Measurements from ENCODE around the gene BDKRB2.

The BDKRB2 gene

DNA sequence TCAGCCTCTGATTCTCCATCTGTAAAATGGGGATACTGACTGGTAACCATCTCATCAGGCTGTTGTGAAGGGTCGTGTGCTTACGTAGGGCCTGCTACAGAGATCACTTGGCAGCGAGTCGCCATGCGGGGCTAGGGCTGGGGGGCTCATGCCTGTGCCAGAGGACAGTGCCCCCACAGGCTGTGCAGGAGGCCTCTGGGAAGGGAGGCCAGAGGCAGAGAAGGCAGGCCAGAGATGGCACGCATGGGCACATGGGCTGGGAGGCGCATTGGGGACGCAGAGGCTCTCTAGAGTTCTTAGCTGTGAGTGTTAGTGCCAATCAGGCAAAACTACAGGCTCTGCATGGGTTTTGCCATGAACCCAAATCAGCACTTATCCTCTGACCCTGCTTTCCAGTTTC, 3.5 kb upstream of the BDKRB2 start:
- DNase-seq (ENCODE audit: low read depth): no peak
- no peak overlapping the region for H3K4me3 ChIP-seq (ENCODE audit: low read depth, low read length)
- no peak for TF ChIP-seq CTCF (IDR thresholded peaks at IDR 0.05; ENCODE audit: low read depth, low read length, missing control alignments)

GRCh38 chr14:96201965-96202364, 2.7 kb upstream of the BDKRB2 start:
- DNase-seq (ENCODE audit: low read depth): no peak
- H3K4me3 ChIP-seq (ENCODE audit: low read depth, low read length): no peak overlapping the region
- TF ChIP-seq CTCF (IDR thresholded peaks at IDR 0.05; ENCODE audit: low read depth, low read length, missing control alignments): no peak

- no peak for DNase-seq (ENCODE audit: low read depth)
- no peak for TF ChIP-seq CTCF (IDR thresholded peaks at IDR 0.05; ENCODE audit: low read depth, low read length, missing control alignments)
- no peak overlapping the region for H3K4me3 ChIP-seq (ENCODE audit: low read depth, low read length)
These were observed 2.1 kb upstream of the BDKRB2 start for GRCh38 chr14:96202441-96203094.

- TF ChIP-seq CTCF (IDR thresholded peaks at IDR 0.05; ENCODE audit: low read depth, low read length, missing control alignments): no peak
- no peak overlapping the region for H3K4me3 ChIP-seq (ENCODE audit: low read depth, low read length)
- DNase-seq (ENCODE audit: low read depth): no peak
These were observed 1.5 kb upstream of the BDKRB2 start for GRCh38 chr14:96203116-96203515.

DNA sequence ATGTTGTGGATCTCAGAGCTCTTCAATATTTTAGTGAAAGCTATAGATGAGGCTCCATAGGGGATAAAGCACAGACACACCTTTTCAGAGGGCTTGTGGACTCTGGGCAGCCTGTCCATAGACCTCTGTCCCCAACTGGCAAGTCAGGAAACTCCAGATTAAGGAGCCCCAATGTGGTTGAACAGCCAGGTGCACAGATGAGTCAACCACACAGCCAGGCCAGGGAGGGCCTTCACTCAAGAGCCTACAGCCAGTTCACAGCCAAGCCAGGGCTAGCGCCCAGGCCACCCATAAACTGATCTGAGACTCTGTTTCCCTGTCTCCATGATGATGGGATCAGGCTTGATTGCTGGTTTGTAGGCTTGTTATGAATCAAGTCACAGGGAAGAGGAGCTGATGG, 1.0 kb upstream of the BDKRB2 start:
- TF ChIP-seq CTCF (IDR thresholded peaks at IDR 0.05; ENCODE audit: low read depth, low read length, missing control alignments): no peak
- DNase-seq (ENCODE audit: low read depth): no peak
- no peak overlapping the region for H3K4me3 ChIP-seq (ENCODE audit: low read depth, low read length)

DNA sequence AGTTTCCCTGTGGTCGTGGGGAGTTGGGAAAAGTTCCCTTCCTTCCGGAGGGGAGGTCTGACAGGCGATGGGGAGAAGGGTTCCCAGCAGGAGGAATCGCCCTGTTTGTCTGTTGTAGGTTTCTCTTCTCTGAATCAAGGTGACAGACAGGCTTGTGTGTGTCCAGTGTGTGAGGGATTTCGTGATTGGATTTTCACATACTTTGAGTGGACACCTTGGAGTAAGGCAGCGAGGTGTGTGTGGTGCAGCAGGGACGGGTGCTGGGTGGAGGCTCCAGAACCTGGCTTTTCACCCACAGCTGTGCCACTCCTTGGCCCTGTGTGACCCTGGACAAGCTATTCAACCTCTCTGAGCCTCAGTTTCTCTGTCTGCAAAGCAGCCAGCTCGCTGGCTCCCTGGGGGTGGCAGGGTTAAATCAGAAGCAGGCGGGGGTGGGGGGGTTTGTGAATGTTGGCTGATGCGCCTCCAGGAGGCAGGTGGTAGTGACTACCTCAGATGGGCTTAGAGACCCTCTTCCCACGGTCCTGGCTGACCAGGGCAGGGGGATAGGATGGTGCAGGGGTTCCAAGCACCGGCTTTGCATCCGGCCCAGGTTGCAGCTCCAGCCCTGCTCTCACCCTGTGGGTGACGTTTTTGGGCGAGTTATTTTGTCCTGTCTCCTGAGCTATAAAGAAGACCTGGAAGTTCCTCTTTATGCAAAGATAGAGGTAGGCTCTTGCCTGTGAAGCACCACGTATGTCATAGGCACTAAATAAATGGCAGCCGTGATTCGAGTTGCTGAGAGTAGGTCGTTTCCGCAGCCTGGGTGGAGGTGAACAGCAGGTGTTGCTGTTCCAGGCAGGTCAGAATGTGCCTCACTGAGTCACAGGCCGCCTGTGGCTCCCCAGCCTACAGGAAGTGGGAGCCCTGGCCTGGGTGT, 679 bp downstream of the BDKRB2 start:
- no peak overlapping the region for H3K4me3 ChIP-seq (ENCODE audit: low read depth, low read length)

More for the DNA sequence above, 679 bp downstream of the BDKRB2 start:
- no peak for DNase-seq (ENCODE audit: low read depth)
- no peak for TF ChIP-seq CTCF (IDR thresholded peaks at IDR 0.05; ENCODE audit: low read depth, low read length, missing control alignments)
